Breast epithelium (tissue), 4 donors: ENCODE measurements around the gene KSR2. TPM values are rescaled to one million over a fixed set of nuclear protein-coding genes. Genes with fewer than 3 reads are reported as not detected.

ENCODE experiments used
- DNase-seq, 2 donors: peaks; one replicate each; pipeline ENCODE4 v3.0.0-alpha.2; 2019; ENCODE audit warnings: low spot score in 2 of 2
- H3K27ac ChIP-seq, 2 donors: fragments of 200-600 bp; sonication (generic) in 1 of 2; one replicate each; pipeline ENCODE4 v1.5.1; 2016 to 2019; ENCODE audit warnings: mild to moderate bottlenecking in 1 of 2
- H3K27me3 ChIP-seq, 2 donors: fragments of 200-600 bp; sonication (generic) in 1 of 2; one replicate each; pipeline versions ENCODE4 v1.5.1 to v1.6.0; 2017 to 2019; ENCODE audit warnings: control low read depth in 1 of 2, mild to moderate bottlenecking in 1 of 2
- H3K36me3 ChIP-seq: fragments of 200-600 bp; one replicate; pipeline ENCODE4 v1.5.1; 2019
- H3K4me1 ChIP-seq, 2 donors: fragments of 200-600 bp; sonication (generic); one replicate each; pipeline ENCODE4 v1.5.1; 2016 to 2019; ENCODE audit warnings: control low read depth in 1 of 2
- H3K4me3 ChIP-seq, 3 donors: fragments of 200-600 bp; sonication (generic); 1 replicate in 2 of 3; 2 replicates in 1 of 3; pipeline ENCODE4 v1.5.1; 2016 to 2019; ENCODE audit warnings: mild to moderate bottlenecking in 3 of 3, moderate library complexity in 2 of 3
- H3K9me3 ChIP-seq, 2 donors: fragments of 200-600 bp; sonication (generic) in 1 of 2; one replicate each; pipeline ENCODE4 v1.5.1; 2016 to 2019; ENCODE audit warnings: control low read depth in 1 of 2
- POLR2A ChIP-seq: fragments of 450-650 bp; IDR thresholded peaks from one replicate; pipeline ENCODE4 v1.6.1; 2016; ENCODE audit warnings: antibody characterized with exemption, mild to moderate bottlenecking, moderate library complexity
- POLR2AphosphoS5 ChIP-seq, 3 donors: sonication (generic); formaldehyde crosslinking; IDR thresholded peaks; one replicate each; pipeline ENCODE4 v1.6.1; 2017; ENCODE audit warnings: antibody characterized with exemption in 3 of 3
- intact Hi-C: fragments of 100-400 bp; cut with DNase I; formaldehyde crosslinking; loops from one replicate; pipeline ENCODE4 v1.15.1; 2023; ENCODE audit warnings: low total_unique reads
- total RNA-seq, 3 donors: library from RNA; depleted of rRNA; stranded (reverse); fragments of >200 nt; gene quantifications; one replicate each; pipeline ENCODE4 v1.1.0, GENCODE V29; 2016
- TF ChIP-seq, protein P1 (sequence below), 3 donors: fragments of 450-650 bp; IDR thresholded peaks; one replicate each; pipeline ENCODE4 v1.5.1; 2016 to 2017; ENCODE audit warnings: antibody characterized with exemption in 3 of 3, mild to moderate bottlenecking in 3 of 3, moderate library complexity in 3 of 3

Gene KSR2
- total RNA-seq, 3 donors from 2014 or later: under 0.01 to 1.9 (median 0.33) TPM

DNA sequence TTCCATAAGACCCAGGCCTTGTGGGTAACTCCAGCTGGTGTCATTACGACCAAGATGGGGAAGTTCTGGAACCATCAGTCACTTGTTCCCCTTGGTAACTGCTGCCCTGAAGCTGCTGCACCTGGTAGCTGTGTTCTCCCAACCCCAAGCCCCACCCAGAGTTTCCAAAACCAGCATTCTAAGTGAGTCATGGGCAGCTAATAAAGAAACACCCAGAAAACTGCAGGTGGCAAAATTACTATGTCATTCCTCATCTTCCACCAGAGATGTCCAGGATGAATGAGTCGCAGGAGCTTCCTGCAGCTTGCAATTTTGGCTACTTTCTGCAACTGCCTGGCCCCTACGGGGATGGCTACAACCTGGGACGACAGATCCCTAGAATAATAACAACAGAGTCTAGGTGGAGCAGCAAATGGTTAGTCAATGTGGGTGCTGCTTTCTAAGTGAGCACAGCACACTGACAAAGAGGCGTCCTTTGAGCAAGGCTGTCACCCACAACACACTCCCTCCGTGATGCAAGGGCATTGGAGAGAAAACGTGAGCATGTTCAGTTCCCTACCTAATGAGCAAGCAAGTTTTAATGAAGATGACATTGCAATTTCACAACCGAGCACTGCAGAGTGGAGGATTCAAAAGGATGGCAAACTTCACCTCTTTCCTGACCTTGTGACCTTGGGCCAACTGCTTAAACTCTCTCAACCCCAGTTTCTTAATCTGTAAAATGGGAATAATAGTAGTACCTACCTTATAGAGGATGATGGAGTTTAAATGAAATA, 306.0 kb downstream of the KSR2 start:
- H3K4me3 ChIP-seq: no peak overlapping the region
- H3K27ac ChIP-seq: no peak overlapping the region
- no peaks in the 10 kb centered on the region for H3K36me3 ChIP-seq
- no peaks in the 10 kb centered on the region for H3K4me1 ChIP-seq
- intact Hi-C loops: no loop called here
- DNase-seq: no peak
- TF ChIP-seq, protein P1, sequence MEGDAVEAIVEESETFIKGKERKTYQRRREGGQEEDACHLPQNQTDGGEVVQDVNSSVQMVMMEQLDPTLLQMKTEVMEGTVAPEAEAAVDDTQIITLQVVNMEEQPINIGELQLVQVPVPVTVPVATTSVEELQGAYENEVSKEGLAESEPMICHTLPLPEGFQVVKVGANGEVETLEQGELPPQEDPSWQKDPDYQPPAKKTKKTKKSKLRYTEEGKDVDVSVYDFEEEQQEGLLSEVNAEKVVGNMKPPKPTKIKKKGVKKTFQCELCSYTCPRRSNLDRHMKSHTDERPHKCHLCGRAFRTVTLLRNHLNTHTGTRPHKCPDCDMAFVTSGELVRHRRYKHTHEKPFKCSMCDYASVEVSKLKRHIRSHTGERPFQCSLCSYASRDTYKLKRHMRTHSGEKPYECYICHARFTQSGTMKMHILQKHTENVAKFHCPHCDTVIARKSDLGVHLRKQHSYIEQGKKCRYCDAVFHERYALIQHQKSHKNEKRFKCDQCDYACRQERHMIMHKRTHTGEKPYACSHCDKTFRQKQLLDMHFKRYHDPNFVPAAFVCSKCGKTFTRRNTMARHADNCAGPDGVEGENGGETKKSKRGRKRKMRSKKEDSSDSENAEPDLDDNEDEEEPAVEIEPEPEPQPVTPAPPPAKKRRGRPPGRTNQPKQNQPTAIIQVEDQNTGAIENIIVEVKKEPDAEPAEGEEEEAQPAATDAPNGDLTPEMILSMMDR (IDR thresholded peaks at IDR 0.05): no peak
- no peak for TF ChIP-seq POLR2AphosphoS5 (IDR thresholded peaks at IDR 0.05)
- TF ChIP-seq POLR2A: no peak
- H3K27me3 ChIP-seq: no peaks in the 10 kb centered on the region
- H3K9me3 ChIP-seq: no peaks in the 10 kb centered on the region

GRCh38 chr12:117662220-117662619, 306.6 kb downstream of the KSR2 start:
- no peaks in the 10 kb centered on the region for H3K4me1 ChIP-seq
- TF ChIP-seq, protein P1 (IDR thresholded peaks at IDR 0.05): no peak
- TF ChIP-seq POLR2AphosphoS5 (IDR thresholded peaks at IDR 0.05) (no peak), POLR2A (no peak)
- DNase-seq: no peak
- H3K36me3 ChIP-seq: no peaks in the 10 kb centered on the region
- intact Hi-C loops: no loop called here
- H3K9me3 ChIP-seq: no peaks in the 10 kb centered on the region
- no peak overlapping the region for H3K27ac ChIP-seq
- no peaks in the 10 kb centered on the region for H3K27me3 ChIP-seq
- H3K4me3 ChIP-seq: no peak overlapping the region

GRCh38 chr12:117661471-117661870, 307.3 kb downstream of the KSR2 start:
- no peak for TF ChIP-seq POLR2A
- TF ChIP-seq POLR2AphosphoS5 (IDR thresholded peaks at IDR 0.05): no peak
- no peaks in the 10 kb centered on the region for H3K27me3 ChIP-seq
- H3K4me3 ChIP-seq: no peak overlapping the region
- H3K36me3 ChIP-seq: no peaks in the 10 kb centered on the region
- H3K4me1 ChIP-seq: no peaks in the 10 kb centered on the region
- H3K27ac ChIP-seq: no peak overlapping the region
- intact Hi-C loops: no loop called here
- no peak for DNase-seq
- H3K9me3 ChIP-seq: no peaks in the 10 kb centered on the region

- intact Hi-C loops: no loop called here
- H3K9me3 ChIP-seq: no peaks in the 10 kb centered on the region
- TF ChIP-seq, protein P1 (IDR thresholded peaks at IDR 0.05): no peak
- TF ChIP-seq POLR2A: no peak
- H3K4me3 ChIP-seq: no peak overlapping the region
- H3K27ac ChIP-seq: no peak overlapping the region
- H3K36me3 ChIP-seq: no peaks in the 10 kb centered on the region
- no peak for DNase-seq
- no peaks in the 10 kb centered on the region for H3K27me3 ChIP-seq
- H3K4me1 ChIP-seq: no peaks in the 10 kb centered on the region
These were observed 307.9 kb downstream of the KSR2 start for GRCh38 chr12:117660896-117661295.

DNA sequence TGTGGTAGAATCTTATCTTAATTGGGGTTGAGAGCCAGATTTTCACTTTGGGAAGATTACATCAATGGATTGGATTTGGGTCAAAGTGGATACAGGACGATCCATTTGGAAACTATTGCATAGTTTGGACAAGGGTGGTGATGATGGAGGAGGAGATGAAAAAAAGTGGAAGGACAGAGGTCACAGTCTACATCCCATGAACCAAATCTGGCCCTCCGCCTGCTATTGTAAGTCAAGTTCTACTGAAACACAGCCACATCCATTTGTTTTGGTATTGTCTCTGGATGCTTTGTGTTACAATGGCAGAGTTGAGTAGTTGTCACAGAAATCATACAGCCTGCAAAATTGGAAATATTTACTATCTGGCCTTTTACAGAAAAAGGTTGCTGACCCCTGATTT, 310.6 kb downstream of the KSR2 start:
- TF ChIP-seq POLR2AphosphoS5 (IDR thresholded peaks at IDR 0.05): no peak
- TF ChIP-seq POLR2A: no peak
- TF ChIP-seq, protein P1 (IDR thresholded peaks at IDR 0.05): no peak
- H3K4me3 ChIP-seq: no peak overlapping the region
- no peaks in the 10 kb centered on the region for H3K27me3 ChIP-seq
- H3K9me3 ChIP-seq: no peaks in the 10 kb centered on the region
- H3K36me3 ChIP-seq: no peaks in the 10 kb centered on the region
- H3K4me1 ChIP-seq: no peaks in the 10 kb centered on the region
- no peak overlapping the region for H3K27ac ChIP-seq
- DNase-seq: no peak
- intact Hi-C loops: loop anchor here (5.0 kb wide), 1 partner anchor 426 kb away; no protein-coding TSS in a partner anchor
